Tibial nerve (tissue), 3 donors: ENCODE measurements around the gene KRT77.

ENCODE experiments used
- POLR2A ChIP-seq, 2 donors: fragments of 450-650 bp; IDR thresholded peaks; one replicate each; pipeline ENCODE4 v1.6.1; 2017; ENCODE audit warnings: antibody characterized with exemption in 2 of 2, mild to moderate bottlenecking in 2 of 2, moderate library complexity in 2 of 2
- TF ChIP-seq, protein P1 (sequence below), 5 experiments: fragments of 200-600 bp in 3 of 5; fragments of 450-650 bp in 2 of 5; sonication (generic) in 3 of 5; IDR thresholded peaks; one replicate each; pipeline ENCODE4 v1.5.1; 2016 to 2019; ENCODE audit warnings: antibody characterized with exemption in 5 of 5, mild to moderate bottlenecking in 3 of 5, moderate library complexity in 2 of 5

DNA sequence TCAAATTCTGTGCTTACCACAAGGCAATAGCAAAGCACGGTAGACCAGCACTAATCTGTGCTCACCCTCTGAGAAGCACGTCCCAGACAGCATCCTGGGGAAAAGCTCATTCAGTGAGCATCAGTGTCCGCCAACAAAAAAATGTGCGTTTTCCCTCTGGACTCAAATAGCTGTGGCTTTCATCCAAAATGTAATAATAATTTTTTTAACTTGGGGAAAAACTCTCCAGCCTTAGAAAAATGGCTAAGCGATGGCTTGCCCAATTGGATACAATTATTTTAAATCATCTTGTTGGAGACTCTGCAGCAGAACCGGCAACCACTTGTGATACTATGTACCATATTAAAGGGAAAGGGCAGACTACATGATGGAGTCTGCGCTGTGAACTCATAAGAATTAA lies 1.1 kb upstream of the KRT77 start:
- no peak for TF ChIP-seq POLR2A (IDR thresholded peaks at IDR 0.05)
- TF ChIP-seq, protein P1, sequence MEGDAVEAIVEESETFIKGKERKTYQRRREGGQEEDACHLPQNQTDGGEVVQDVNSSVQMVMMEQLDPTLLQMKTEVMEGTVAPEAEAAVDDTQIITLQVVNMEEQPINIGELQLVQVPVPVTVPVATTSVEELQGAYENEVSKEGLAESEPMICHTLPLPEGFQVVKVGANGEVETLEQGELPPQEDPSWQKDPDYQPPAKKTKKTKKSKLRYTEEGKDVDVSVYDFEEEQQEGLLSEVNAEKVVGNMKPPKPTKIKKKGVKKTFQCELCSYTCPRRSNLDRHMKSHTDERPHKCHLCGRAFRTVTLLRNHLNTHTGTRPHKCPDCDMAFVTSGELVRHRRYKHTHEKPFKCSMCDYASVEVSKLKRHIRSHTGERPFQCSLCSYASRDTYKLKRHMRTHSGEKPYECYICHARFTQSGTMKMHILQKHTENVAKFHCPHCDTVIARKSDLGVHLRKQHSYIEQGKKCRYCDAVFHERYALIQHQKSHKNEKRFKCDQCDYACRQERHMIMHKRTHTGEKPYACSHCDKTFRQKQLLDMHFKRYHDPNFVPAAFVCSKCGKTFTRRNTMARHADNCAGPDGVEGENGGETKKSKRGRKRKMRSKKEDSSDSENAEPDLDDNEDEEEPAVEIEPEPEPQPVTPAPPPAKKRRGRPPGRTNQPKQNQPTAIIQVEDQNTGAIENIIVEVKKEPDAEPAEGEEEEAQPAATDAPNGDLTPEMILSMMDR (IDR thresholded peaks at IDR 0.05) = no peak
